Kidney (tissue), 14 donors: ENCODE measurements around the gene HOXA9. TPM values are rescaled to one million over a fixed set of nuclear protein-coding genes. Genes with fewer than 3 reads are reported as not detected.

Experiments used
- DNase-seq, 5 donors: peaks; one replicate each; pipeline ENCODE4 v3.0.0-alpha.2; 2013 to 2020
- FAIRE-seq: peaks from 2 replicates; lab custom pipeline; 2012; peaks lifted over from hg19 to GRCh38; lab: Jason Lieb, UNC
- H3K27ac ChIP-seq, 2 donors: one replicate each; pipeline ENCODE4 v1.7.0; 2013; ENCODE audit warnings: low read depth in 2 of 2, low read length in 2 of 2, inconsistent platforms in 1 of 2
- H3K27me3 ChIP-seq: one replicate; pipeline ENCODE4 v1.7.1; 2013; ENCODE audit warnings: low read length, inconsistent platforms; ENCODE audit not compliant: control insufficient read depth, insufficient read depth
- H3K36me3 ChIP-seq, 3 donors: one replicate each; pipeline versions ENCODE4 v1.7.0 to v1.7.1; 2013; ENCODE audit warnings: low read length in 3 of 3, control low read depth in 1 of 3, inconsistent platforms in 1 of 3; ENCODE audit not compliant: insufficient read depth in 3 of 3, control insufficient read depth in 2 of 3
- H3K4me1 ChIP-seq, 3 donors: one replicate each; pipeline versions ENCODE4 v1.7.0 to v1.7.1; 2013; ENCODE audit warnings: low read length in 3 of 3, inconsistent platforms in 1 of 3, low read depth in 1 of 3; ENCODE audit not compliant: control insufficient read depth in 2 of 3, insufficient read depth in 2 of 3
- H3K4me3 ChIP-seq, 3 donors: one replicate each; pipeline versions ENCODE4 v1.7.0 to v1.8.1; 2013; ENCODE audit warnings: low read length in 3 of 3, control low read depth in 1 of 3, inconsistent platforms in 1 of 3
- H3K9ac ChIP-seq, 3 donors: one replicate each; pipeline versions ENCODE4 v1.7.0 to v1.7.1; 2013; ENCODE audit warnings: low read length in 3 of 3, control low read depth in 1 of 3, inconsistent platforms in 1 of 3
- H3K9me3 ChIP-seq, 3 donors: one replicate each; pipeline versions ENCODE4 v1.7.0 to v1.7.1; 2013; ENCODE audit warnings: low read length in 3 of 3, control low read depth in 1 of 3, inconsistent platforms in 1 of 3; ENCODE audit not compliant: control insufficient read depth in 2 of 3, insufficient read depth in 1 of 3
- CTCF ChIP-seq: IDR thresholded peaks from 3 replicates; pipeline ENCODE4 v1.5.1; 2012; ENCODE audit warnings: mild to moderate bottlenecking, moderate library complexity, borderline replicate concordance; ENCODE audit not compliant: insufficient read depth; ENCODE audit errors: extremely low read depth
- intact Hi-C: fragments of 100-400 bp; cut with DNase I; formaldehyde crosslinking; loops from one replicate; pipeline ENCODE4 v1.11.1; 2022
- polyA plus RNA-seq: library from polyadenylated mRNA; stranded (reverse); fragments of 350-450 nt; fragmentation: Illumina TruSeq; extraction: RNeasy Lipid Tissue Mini Kit (QIAGEN cat#74804); gene quantifications from one replicate; pipeline ENCODE4 v1.2.3, GENCODE V29; 2014; ENCODE audit warnings: low read depth, low replicate concordance; ENCODE audit not compliant: insufficient read depth
- total RNA-seq: library from RNA; stranded (reverse); fragmentation: NEBNext Ultra II Directional; extraction: Animal tissue kit (Norgen Biotek cat#: 25700); gene quantifications from one replicate; pipeline ENCODE4 v1.2.1, GENCODE V29; 2021
- donor health status: control.
- donor health status: control.
- donor health status: control.
- donor health status: control.
- donor health status: control.
- donor health status: DM: yes; HTN: yes; CAD: no.
- donor health status: Normal renal cell carcinoma (clear cell type).

The HOXA9 gene
- total and polyA plus RNA-seq, 2 donors from 2014 or later: 36.7 to 36.8 TPM

- Histone ChIP-seq H3K9ac (peak overlapping the region; percentile 57 to 95 (median 72)), H3K36me3 (peaks cover 0 to 9% (median 5%) of the 10 kb centered on the region in 3 donors), H3K27me3 (no peaks in the 10 kb centered on the region), H3K4me3 (peak overlapping the region; percentile 86 to 97 (median 91)), H3K27ac (peak overlapping the region; percentile 94 to 96), H3K4me1 (peaks cover 0 to 2% (median 0%) of the 10 kb centered on the region in 3 donors), H3K9me3 (no peaks in the 10 kb centered on the region)
- intact Hi-C loops: no loop called here
- no peak for FAIRE-seq
- TF ChIP-seq CTCF: no peak
- DNase-seq: peak; percentile 79 to 97 (median 87)
Observed at GRCh38 chr7:27165996-27166530, 726 bp upstream of the HOXA9 start.

GRCh38 chr7:27164367-27165088 is 809 bp downstream of the HOXA9 start:
- FAIRE-seq: no peak
- H3K9me3 ChIP-seq: no peaks in the 10 kb centered on the region
- peak overlapping the region; percentile 88 to 95 (median 94) for H3K9ac ChIP-seq
- no peaks in the 10 kb centered on the region for H3K27me3 ChIP-seq
- H3K4me3 ChIP-seq: peak overlapping the region; percentile 86 to 97 (median 91)
- H3K27ac ChIP-seq: peak overlapping the region; percentile 94 to 96
- H3K4me1 ChIP-seq: peaks cover 0 to 4% (median 0%) of the 10 kb centered on the region in 3 donors
- intact Hi-C loops: no loop called here
- peak in 2 of 5 donors; percentile 57 to 84 for DNase-seq
- no peak for TF ChIP-seq CTCF
- peaks cover 0 to 9% (median 5%) of the 10 kb centered on the region in 3 donors for H3K36me3 ChIP-seq

GRCh38 chr7:27164045-27164366 is 1.3 kb downstream of the HOXA9 start:
- DNase-seq (no peak), FAIRE-seq (no peak)
- Histone ChIP-seq H3K9me3 (no peaks in the 10 kb centered on the region), H3K4me1 (peaks cover 0 to 4% (median 0%) of the 10 kb centered on the region in 3 donors), H3K27ac (peak overlapping the region; percentile 94 to 96), H3K36me3 (peaks cover 0 to 9% (median 5%) of the 10 kb centered on the region in 3 donors), H3K9ac (peak overlapping the region; percentile 87 to 95 (median 94)), H3K4me3 (peak overlapping the region; percentile 86 to 97 (median 91)), H3K27me3 (no peaks in the 10 kb centered on the region)
- TF ChIP-seq CTCF: no peak
- intact Hi-C loops: no loop called here
